Breast epithelium (tissue), 3 donors: Measurements from ENCODE around the gene COL23A1.

ENCODE experiments used
- POLR2A ChIP-seq: fragments of 450-650 bp; IDR thresholded peaks from one replicate; pipeline ENCODE4 v1.6.1; 2016; ENCODE audit warnings: antibody characterized with exemption, mild to moderate bottlenecking, moderate library complexity
- POLR2AphosphoS5 ChIP-seq, 3 donors: sonication (generic); formaldehyde crosslinking; IDR thresholded peaks; one replicate each; pipeline ENCODE4 v1.6.1; 2017; ENCODE audit warnings: antibody characterized with exemption in 3 of 3
- TF ChIP-seq, protein P1 (sequence below), 3 donors: fragments of 450-650 bp; IDR thresholded peaks; one replicate each; pipeline ENCODE4 v1.5.1; 2016 to 2017; ENCODE audit warnings: antibody characterized with exemption in 3 of 3, mild to moderate bottlenecking in 3 of 3, moderate library complexity in 3 of 3

DNA sequence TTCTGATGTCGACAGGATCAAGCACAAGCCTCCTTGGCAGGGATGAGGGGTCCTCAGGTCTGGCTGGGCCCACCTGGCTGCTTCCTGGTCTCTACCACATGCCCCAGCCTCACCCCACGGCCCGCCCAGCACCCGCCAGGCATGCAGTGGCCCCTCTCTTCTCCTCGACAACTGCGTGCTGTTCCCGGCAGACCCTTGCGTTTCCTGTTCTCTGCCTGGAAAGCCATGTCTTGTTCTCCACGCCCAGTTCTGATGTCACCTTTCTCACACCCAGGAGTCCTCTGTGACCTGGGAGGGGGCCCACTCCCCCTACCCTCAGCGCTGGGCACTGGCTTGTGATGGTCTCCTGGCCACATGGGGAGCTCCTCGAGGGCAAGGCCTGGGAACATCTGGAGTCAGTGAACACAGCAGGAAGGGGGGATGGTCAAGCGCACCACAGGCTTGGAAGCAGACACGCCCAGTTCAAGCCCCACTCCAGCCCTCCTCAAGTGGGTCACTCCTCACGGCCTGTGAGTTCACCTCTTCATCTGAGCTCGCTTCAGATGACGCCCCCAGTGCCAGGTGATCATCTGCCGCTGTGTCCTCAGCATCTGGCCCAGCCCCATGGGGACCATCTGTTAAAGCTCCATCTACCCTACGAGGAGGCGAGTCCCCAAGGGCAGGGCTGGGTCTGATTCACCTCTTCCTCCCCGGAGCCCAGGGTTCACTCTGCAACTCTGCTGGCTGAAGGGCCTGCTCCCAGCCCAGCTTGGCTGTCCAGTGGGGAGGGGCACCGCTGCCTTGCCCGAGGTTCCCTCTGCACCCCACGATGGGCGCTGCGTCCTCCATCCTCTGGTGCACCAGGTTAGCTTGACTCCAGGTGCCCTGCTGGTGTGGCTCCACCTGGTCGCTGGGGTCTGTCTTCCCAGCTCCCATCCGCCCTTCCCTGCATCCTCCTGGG, 224.4 kb downstream of the COL23A1 start:
- TF ChIP-seq, protein P1, sequence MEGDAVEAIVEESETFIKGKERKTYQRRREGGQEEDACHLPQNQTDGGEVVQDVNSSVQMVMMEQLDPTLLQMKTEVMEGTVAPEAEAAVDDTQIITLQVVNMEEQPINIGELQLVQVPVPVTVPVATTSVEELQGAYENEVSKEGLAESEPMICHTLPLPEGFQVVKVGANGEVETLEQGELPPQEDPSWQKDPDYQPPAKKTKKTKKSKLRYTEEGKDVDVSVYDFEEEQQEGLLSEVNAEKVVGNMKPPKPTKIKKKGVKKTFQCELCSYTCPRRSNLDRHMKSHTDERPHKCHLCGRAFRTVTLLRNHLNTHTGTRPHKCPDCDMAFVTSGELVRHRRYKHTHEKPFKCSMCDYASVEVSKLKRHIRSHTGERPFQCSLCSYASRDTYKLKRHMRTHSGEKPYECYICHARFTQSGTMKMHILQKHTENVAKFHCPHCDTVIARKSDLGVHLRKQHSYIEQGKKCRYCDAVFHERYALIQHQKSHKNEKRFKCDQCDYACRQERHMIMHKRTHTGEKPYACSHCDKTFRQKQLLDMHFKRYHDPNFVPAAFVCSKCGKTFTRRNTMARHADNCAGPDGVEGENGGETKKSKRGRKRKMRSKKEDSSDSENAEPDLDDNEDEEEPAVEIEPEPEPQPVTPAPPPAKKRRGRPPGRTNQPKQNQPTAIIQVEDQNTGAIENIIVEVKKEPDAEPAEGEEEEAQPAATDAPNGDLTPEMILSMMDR (IDR thresholded peaks at IDR 0.05): no peak
- TF ChIP-seq POLR2A (no peak), POLR2AphosphoS5 (IDR thresholded peaks at IDR 0.05) (no peak)
